Measurements from ENCODE around the gene SOWAHA.

SOWAHA gene

DNA sequence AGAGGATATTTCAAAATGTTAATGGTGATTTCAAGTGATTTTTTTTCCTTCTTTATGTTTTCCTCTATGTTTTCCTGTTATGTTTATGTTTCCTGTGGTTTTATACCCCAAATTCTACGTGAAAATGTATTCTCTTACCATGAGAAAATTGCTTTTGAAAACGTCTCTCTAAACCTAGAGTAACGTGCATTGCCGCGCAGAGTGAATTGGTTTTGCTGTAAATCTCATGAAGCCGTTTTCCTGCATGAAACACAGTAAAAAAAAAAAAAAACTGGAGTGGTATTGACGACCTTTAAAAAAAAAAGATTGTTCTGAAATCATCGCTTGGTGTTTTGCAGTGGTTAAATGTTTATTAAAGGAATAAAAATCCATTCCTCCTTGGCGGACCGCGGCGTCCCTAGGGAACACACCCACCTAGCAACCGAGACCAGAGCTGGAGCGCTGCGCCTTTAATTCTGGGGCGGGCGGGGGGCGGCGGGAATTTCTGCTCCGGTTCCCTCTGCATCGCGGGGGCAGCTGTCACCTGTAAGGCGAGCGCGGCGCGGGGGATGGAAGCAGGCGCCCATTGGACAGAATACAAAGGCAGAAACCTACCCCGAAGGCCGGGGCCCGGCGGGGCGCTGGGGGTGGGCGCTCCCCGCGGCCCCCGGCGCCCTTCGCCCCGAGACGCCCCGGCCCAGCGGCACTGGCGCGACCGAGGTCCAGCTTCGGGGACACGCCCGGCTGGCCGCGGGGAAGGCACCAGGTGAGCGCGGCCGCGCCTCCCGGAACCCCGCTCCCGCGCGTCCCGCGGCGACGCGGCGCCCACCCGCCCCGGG, at the start of gene SOWAHA:
Gene SOWAHA, plus strand, starts transcription at position 522 of the 818 bp plus-strand sequence. CDS start 320 bp downstream, outside the sequence.
- no peak within 1 kb of the TSS for H3K27ac Mint-ChIP-seq
- no peaks in the 10 kb centered on the region for H3K9me3 Mint-ChIP-seq
- H3K36me3 Mint-ChIP-seq = no peaks in the 10 kb centered on the region
- H3K4me3 Mint-ChIP-seq = peak within 1 kb of the TSS; percentile 48
- peaks cover 40% of the 10 kb centered on the region for H3K27me3 Mint-ChIP-seq
- peaks cover 12% of the 10 kb centered on the region for H3K4me1 Mint-ChIP-seq
- no peak for ATAC-seq

DNA sequence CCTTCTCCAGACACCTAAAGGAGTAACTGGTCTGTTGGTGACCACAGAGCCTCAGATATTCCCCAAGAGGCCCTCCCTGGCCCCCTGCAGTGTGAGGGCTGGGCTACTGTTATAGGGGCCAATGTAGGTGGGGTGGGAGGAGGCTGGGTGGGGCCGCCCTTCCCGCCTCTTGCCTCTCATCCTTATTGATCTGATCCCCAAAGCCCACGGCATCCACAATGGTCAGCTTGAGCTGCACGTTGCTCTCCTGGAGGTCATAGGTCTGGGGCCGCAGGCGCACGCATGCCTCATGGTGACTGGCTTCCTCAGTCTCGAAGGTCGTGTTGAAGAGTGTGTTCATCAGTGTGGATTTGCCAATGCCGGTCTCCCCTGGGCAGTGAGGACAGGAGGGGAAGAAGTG, 49.1 kb upstream of the SOWAHA start:
- ATAC-seq = no peak
- Mint-ChIP-seq H3K27ac (no peak overlapping the region), H3K9me3 (no peaks in the 10 kb centered on the region), H3K36me3 (no peaks in the 10 kb centered on the region), H3K4me3 (no peak overlapping the region), H3K4me1 (no peaks in the 10 kb centered on the region), H3K27me3 (no peaks in the 10 kb centered on the region)

- H3K4me3 Mint-ChIP-seq = no peak overlapping the region
- no peaks in the 10 kb centered on the region for H3K27me3 Mint-ChIP-seq
- no peaks in the 10 kb centered on the region for H3K36me3 Mint-ChIP-seq
- ATAC-seq = no peak
- H3K9me3 Mint-ChIP-seq = no peaks in the 10 kb centered on the region
- no peak overlapping the region for H3K27ac Mint-ChIP-seq
- no peaks in the 10 kb centered on the region for H3K4me1 Mint-ChIP-seq
These were observed 48.3 kb upstream of the SOWAHA start for GRCh38 chr5:132764671-132765238.

GRCh38 chr5:132765311-132766019, 47.6 kb upstream of the SOWAHA start:
- Mint-ChIP-seq H3K9me3 (no peaks in the 10 kb centered on the region), H3K4me1 (no peaks in the 10 kb centered on the region), H3K27me3 (no peaks in the 10 kb centered on the region), H3K27ac (no peak overlapping the region), H3K4me3 (no peak overlapping the region), H3K36me3 (no peaks in the 10 kb centered on the region)
- no peak for ATAC-seq

DNA sequence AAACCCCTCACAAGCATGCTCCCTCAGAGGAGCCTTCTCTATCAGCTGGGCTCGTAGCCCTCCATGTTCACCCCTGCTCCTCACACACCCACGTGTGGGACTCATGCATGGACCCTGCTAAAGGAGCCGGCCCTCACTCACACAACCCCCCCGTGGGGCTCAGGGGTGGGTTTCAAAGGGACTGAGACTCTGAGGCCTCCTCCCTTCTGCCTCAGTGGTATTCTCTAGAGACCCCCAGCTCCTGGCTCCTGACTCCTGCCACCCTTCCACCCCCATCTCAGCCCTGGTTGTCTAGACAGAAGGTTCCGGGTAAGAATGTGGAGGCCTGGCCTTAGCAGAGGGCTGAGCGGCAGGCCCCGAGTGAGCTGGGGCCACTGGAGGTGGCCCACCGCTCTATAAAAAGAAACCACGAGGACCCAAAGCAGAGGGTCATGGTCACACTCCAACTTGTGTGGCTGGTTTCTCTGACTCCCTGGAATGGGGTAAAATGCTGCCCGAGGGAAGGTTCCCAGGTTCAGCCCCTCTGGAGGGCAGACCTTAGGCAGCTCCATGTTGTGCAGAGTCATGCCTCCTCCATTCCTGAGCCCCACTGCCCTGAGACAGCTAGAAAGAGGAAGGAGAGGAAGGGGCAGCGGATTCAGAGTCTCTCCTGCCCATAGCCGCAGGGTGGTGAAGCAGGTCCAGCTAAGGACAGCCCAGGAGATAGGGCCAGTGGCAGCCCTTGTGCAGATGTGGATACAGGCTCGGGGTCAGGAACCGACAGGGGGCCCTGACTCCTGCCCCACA, 46.9 kb upstream of the SOWAHA start:
- Mint-ChIP-seq H3K27me3 (no peaks in the 10 kb centered on the region), H3K9me3 (no peaks in the 10 kb centered on the region), H3K36me3 (no peaks in the 10 kb centered on the region), H3K27ac (no peak overlapping the region), H3K4me3 (no peak overlapping the region), H3K4me1 (no peaks in the 10 kb centered on the region)
- ATAC-seq = no peak

DNA sequence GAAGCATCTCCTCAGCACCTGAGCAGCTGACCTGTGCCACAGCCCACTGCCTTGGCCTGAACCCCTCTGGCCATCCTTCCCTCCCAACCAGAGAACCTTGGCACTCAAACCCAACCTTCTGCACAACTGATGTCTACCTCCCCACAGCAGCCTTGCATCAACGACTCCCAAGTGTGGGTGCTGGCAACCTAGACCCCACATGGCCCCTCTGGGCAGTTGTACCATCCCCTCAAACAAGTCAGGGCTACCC, 46.4 kb upstream of the SOWAHA start:
- H3K36me3 Mint-ChIP-seq = no peaks in the 10 kb centered on the region
- no peaks in the 10 kb centered on the region for H3K27me3 Mint-ChIP-seq
- H3K4me3 Mint-ChIP-seq = no peak overlapping the region
- no peak overlapping the region for H3K27ac Mint-ChIP-seq
- H3K4me1 Mint-ChIP-seq = no peaks in the 10 kb centered on the region
- no peaks in the 10 kb centered on the region for H3K9me3 Mint-ChIP-seq
- no peak for ATAC-seq

DNA sequence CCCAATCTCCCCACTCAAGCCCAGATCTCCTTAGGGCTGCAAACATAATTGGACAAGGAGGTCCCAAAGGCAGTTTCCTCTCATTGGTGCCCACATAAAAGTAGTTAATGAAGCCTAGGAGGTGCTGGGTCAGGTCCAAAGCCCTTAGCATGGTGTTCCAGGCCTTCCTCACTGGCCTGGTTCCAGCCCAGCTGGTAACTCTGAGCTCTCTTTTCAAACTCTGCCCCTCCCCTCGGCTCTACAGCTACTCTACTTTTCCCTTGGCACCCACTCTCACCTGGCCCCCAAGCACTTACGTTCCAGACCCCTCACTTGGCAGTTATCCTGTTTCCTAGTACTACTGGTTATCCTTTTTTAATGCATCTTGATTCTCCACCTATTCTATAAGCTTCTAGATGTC, 46.0 kb upstream of the SOWAHA start:
- Mint-ChIP-seq H3K36me3 (no peaks in the 10 kb centered on the region), H3K4me3 (no peak overlapping the region), H3K9me3 (no peaks in the 10 kb centered on the region), H3K27me3 (no peaks in the 10 kb centered on the region), H3K27ac (no peak overlapping the region), H3K4me1 (no peaks in the 10 kb centered on the region)
- ATAC-seq = no peak

DNA sequence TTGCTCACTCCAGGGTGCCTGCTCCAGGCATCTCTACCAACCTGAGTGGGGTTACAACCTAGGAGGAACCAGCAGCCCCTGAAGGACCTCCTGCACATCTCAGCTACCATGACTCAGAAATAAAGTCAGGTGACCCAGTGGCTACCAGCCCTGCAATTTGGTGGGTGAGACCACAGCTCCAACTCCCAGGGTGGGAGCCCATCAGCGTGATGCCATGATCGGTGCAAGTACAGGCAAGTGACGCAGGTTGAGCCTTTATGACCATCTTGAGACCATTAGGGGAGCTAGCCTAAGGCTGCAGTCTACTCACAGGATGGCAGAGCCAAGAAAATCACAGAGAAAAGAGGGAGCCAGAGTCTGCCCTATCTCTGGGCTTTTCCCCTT, 44.6 kb upstream of the SOWAHA start:
- H3K4me1 Mint-ChIP-seq = no peaks in the 10 kb centered on the region

GRCh38 chr5:132770476-132771159, 42.5 kb upstream of the SOWAHA start:
- Mint-ChIP-seq H3K4me3 (no peak overlapping the region), H3K36me3 (no peaks in the 10 kb centered on the region), H3K27ac (no peak overlapping the region), H3K27me3 (peaks cover 8% of the 10 kb centered on the region), H3K4me1 (no peaks in the 10 kb centered on the region), H3K9me3 (no peaks in the 10 kb centered on the region)
- no peak for ATAC-seq

More for the DNA sequence above, 44.6 kb upstream of the SOWAHA start:
- H3K27me3 Mint-ChIP-seq = no peaks in the 10 kb centered on the region
- no peak overlapping the region for H3K27ac Mint-ChIP-seq
- H3K9me3 Mint-ChIP-seq = no peaks in the 10 kb centered on the region
- ATAC-seq = no peak
- no peak overlapping the region for H3K4me3 Mint-ChIP-seq
- H3K36me3 Mint-ChIP-seq = no peaks in the 10 kb centered on the region

GRCh38 chr5:132771503-132771998, 41.6 kb upstream of the SOWAHA start:
- Mint-ChIP-seq H3K4me1 (no peaks in the 10 kb centered on the region), H3K36me3 (no peaks in the 10 kb centered on the region), H3K4me3 (no peak overlapping the region), H3K27ac (no peak overlapping the region), H3K9me3 (no peaks in the 10 kb centered on the region), H3K27me3 (peaks cover 8% of the 10 kb centered on the region)
- ATAC-seq = no peak

DNA sequence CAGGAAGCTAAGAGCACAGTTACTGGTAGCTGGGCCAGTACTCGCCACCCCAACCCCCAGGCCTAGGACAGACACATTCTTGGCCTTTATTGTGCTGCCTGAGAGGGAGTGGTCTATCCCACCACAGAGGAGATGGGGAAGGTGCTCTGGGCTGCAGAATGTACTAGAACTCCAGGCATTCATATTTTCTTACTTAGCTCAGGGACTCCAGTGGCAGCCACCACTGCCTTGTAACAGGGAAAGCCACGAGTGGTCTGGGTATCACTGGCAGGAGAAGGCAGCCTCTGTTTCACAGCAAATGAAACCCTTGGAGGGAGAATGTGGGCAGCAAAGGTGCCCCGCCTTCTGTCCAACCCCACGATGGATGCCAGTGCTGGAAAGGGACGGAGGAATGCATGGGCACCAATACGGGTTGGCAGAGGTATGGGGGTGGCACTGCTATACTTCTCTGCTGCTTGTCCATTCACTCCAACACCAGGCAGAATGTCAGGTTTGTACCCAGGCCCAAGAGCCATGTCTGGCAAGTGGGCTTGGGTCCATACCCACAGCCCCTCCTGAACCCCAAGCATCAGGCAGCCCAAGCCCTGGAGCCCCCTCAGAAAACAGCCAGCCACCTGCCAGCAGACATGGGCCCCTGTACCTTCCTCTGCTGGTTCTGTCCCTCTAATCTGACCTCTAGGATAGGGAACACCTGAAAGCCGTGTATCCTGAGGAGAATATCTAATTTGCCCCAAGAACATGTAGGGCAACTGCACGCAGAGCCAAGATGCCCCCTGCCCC, 40.6 kb upstream of the SOWAHA start:
- peaks cover 8% of the 10 kb centered on the region for H3K27me3 Mint-ChIP-seq
- no peaks in the 10 kb centered on the region for H3K36me3 Mint-ChIP-seq
- no peak overlapping the region for H3K27ac Mint-ChIP-seq
- ATAC-seq = no peak
- no peaks in the 10 kb centered on the region for H3K9me3 Mint-ChIP-seq
- no peaks in the 10 kb centered on the region for H3K4me1 Mint-ChIP-seq
- no peak overlapping the region for H3K4me3 Mint-ChIP-seq

DNA sequence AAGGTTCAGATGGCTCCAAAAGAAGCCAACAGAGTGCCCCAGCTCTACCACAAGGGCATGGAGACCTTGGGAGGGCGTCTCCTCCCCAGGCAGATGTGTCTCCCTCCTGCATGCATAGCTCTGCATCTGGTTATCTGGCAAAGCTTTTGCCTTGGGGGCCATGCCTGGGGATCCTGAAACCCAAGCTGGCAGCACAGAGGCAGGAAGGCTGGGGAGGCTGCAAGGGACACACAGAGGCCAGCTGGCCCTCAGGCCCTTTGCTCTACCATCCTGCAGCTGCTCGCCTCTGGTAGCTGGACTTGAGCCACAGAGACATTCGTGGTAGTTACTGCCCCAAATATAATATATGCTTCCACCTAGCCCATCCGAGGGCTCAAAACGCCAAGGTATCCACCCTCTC, 40.0 kb upstream of the SOWAHA start:
- H3K4me3 Mint-ChIP-seq = no peak overlapping the region
- H3K27ac Mint-ChIP-seq = no peak overlapping the region
- ATAC-seq = no peak
- H3K36me3 Mint-ChIP-seq = no peaks in the 10 kb centered on the region
- H3K9me3 Mint-ChIP-seq = no peaks in the 10 kb centered on the region
- H3K4me1 Mint-ChIP-seq = peaks cover 4% of the 10 kb centered on the region
- peaks cover 13% of the 10 kb centered on the region for H3K27me3 Mint-ChIP-seq

DNA sequence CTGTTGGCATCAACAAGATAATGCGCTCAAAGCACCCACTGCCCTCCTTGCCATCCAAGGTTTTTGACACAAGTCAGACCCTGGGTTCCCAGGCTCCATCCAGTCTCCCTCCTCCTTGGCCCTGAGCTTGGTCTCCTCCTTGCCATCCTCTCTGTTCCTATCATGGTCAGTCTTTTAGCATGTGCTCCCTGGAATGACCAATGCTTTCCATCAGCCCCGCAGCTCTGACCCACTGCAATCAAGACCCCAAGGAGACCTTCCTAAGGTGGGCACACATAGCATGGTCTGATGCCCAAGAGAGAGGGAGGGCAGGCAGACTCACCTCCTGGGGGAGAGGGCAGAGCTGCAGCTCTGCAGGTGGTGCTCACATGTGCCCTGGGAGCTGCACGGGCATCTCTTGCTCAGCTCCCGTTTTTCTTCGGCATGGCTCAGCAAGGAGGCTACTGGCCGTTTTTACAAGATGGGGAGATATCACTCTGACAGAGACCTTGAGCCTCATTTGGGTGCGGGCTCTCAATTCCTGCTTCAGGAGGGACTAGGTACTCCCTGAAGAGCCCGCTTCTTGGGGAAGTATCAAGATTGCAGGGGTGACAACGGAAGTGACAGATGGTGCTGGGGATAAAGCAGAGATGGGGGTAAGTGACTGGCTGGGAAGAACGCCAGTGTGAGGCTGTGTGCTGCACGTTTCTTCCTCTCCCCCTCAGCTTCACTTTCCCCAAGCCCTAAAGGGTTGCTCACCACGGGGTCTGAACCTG, 39.3 kb upstream of the SOWAHA start:
- no peaks in the 10 kb centered on the region for H3K9me3 Mint-ChIP-seq
- no peaks in the 10 kb centered on the region for H3K36me3 Mint-ChIP-seq
- no peak overlapping the region for H3K27ac Mint-ChIP-seq
- peaks cover 8% of the 10 kb centered on the region for H3K4me1 Mint-ChIP-seq
- no peak for ATAC-seq
- no peak overlapping the region for H3K4me3 Mint-ChIP-seq
- H3K27me3 Mint-ChIP-seq = peaks cover 19% of the 10 kb centered on the region

DNA sequence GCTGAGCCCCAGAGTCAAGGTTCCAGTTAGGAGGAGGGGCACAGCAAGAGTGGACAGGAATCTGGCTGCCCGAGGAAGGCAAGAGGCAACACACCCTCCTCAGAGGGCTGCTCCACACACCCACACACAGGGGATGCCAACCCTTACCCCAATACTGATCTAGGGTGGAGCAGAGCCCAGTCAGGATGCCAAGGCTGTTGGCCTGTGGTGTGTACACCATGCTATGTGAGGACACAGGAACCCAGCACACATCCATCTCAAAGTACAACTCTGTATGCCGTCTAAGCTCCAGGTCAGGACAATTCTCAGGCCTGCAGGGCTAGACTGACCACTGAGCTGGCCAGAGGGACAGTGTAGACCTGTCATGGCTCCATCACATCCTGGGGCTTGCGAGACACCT, 38.7 kb upstream of the SOWAHA start:
- H3K9me3 Mint-ChIP-seq = no peaks in the 10 kb centered on the region

More for the DNA sequence above, 38.7 kb upstream of the SOWAHA start:
- ATAC-seq = no peak
- H3K4me1 Mint-ChIP-seq = peaks cover 8% of the 10 kb centered on the region
- no peak overlapping the region for H3K27ac Mint-ChIP-seq
- peaks cover 26% of the 10 kb centered on the region for H3K27me3 Mint-ChIP-seq
- no peak overlapping the region for H3K4me3 Mint-ChIP-seq
- H3K36me3 Mint-ChIP-seq = no peaks in the 10 kb centered on the region

Measured in stimulated activated memory B cell treated with anti-CD40 and anti-IgM and Interleukin-4, amounts not matched to agents 10 μg/mL and 1 μg/mL and 100 μg/mL, for 72 hours (primary cell).